WTC11 (cell line): ENCODE data around the gene SPHK2. TPM values are rescaled to one million over a fixed set of nuclear protein-coding genes. Genes with fewer than 3 reads are reported as not detected.

Source experiments
- ATAC-seq: fragments of 200-7000 bp; cut with Tn5 transposase; 2 replicates; pipeline ENCODE4 v1.10.0; 2021; ENCODE audit warnings: mild to moderate bottlenecking, moderate library complexity
- CTCF ChIA-PET: fragments of 300-600 bp; sonication (Branson Sonifier 250); formaldehyde crosslinking; loops from one replicate; lab custom pipeline; 2021; ENCODE audit warnings: antibody characterized with exemption; lab: Charles Lee
- POLR2A ChIA-PET: fragments of 350-600 bp; sonication (Branson Sonifier 250); formaldehyde crosslinking; loops from one replicate; lab custom pipeline; 2021; ENCODE audit warnings: antibody characterized with exemption; lab: Charles Lee
- DNase-seq: peaks from one replicate; pipeline ENCODE4 v3.0.0; 2021; ENCODE audit warnings: low spot score
- H3K27ac Mint-ChIP-seq: 2 replicates; pipeline ENCODE4 v1.8.0; 2021; ENCODE audit warnings: mixed read lengths
- H3K27me3 Mint-ChIP-seq: 2 replicates; pipeline ENCODE4 v1.8.0; 2021; ENCODE audit warnings: low read depth, mild to moderate bottlenecking, moderate library complexity, mixed read lengths
- H3K36me3 Mint-ChIP-seq: 2 replicates; pipeline ENCODE4 v1.8.0; 2021; ENCODE audit warnings: mixed read lengths
- H3K4me1 Mint-ChIP-seq: 2 replicates; pipeline ENCODE4 v1.8.0; 2022; ENCODE audit warnings: mixed read lengths
- H3K4me3 Mint-ChIP-seq: 2 replicates; pipeline ENCODE4 v1.8.0; 2021; ENCODE audit warnings: mild to moderate bottlenecking, moderate library complexity, mixed read lengths
- H3K9me3 Mint-ChIP-seq: 2 replicates; pipeline ENCODE4 v1.8.0; 2021; ENCODE audit warnings: mixed read lengths
- AFF4 ChIP-seq: sonication (generic); formaldehyde crosslinking; IDR thresholded peaks from 2 replicates; pipeline ENCODE4 v1.8.1; 2023; ENCODE audit warnings: mild to moderate bottlenecking, missing genetic modification reagents, borderline replicate concordance
- AR ChIP-seq: fragments of 250-450 bp; sonication (Bioruptor Pico); IDR thresholded peaks from 2 replicates; pipeline ENCODE4 v1.9.0; 2021; ENCODE audit warnings: mild to moderate bottlenecking
- ERG ChIP-seq: fragments of 250-450 bp; sonication (Bioruptor Pico); IDR thresholded peaks from 2 replicates; pipeline ENCODE4 v1.8.0; 2021; ENCODE audit warnings: mild to moderate bottlenecking
- ETV6 ChIP-seq: sonication (generic); formaldehyde crosslinking; IDR thresholded peaks from 2 replicates; pipeline ENCODE4 v1.8.1; 2022; ENCODE audit warnings: mild to moderate bottlenecking, missing genetic modification reagents
- FOXK1 ChIP-seq: sonication (generic); formaldehyde crosslinking; IDR thresholded peaks from 2 replicates; pipeline ENCODE4 v1.8.0; 2022; ENCODE audit warnings: mild to moderate bottlenecking, moderate library complexity, missing genetic modification reagents
- HMGA2 ChIP-seq: fragments of 250-450 bp; sonication (Bioruptor Pico); IDR thresholded peaks from 2 replicates; pipeline ENCODE4 v1.4.0; 2021; ENCODE audit warnings: mild to moderate bottlenecking, moderate library complexity
- JAZF1 ChIP-seq: fragments of 250-450 bp; sonication (Bioruptor Pico); IDR thresholded peaks from 2 replicates; pipeline ENCODE4 v1.9.0; 2021; ENCODE audit warnings: moderate library complexity, mild to moderate bottlenecking, inconsistent platforms
- RELA ChIP-seq: sonication (generic); formaldehyde crosslinking; IDR thresholded peaks from 2 replicates; pipeline ENCODE4 v1.8.1; 2022; ENCODE audit warnings: missing genetic modification reagents, mild to moderate bottlenecking, borderline replicate concordance
- SMAD4 ChIP-seq: sonication (generic); formaldehyde crosslinking; IDR thresholded peaks from 2 replicates; pipeline ENCODE4 v1.8.0; 2022; ENCODE audit warnings: mild to moderate bottlenecking, missing genetic modification reagents
- USF1 ChIP-seq: sonication (generic); formaldehyde crosslinking; IDR thresholded peaks from 2 replicates; pipeline ENCODE4 v1.8.0; 2022; ENCODE audit warnings: mild to moderate bottlenecking, missing genetic modification reagents
- total RNA-seq: library from RNA; stranded (reverse); gene quantifications from 3 replicates; pipeline ENCODE4 v1.2.3, GENCODE V29; 2021

Gene SPHK2
- total RNA-seq, 1 experiment from 2014 or later, result 64.6 TPM

- no peak for TF ChIP-seq AFF4 (CRISPR knock-in tag)
- no peak for TF ChIP-seq HMGA2 (CRISPR knock-in tag)
- no peak for TF ChIP-seq SMAD4
- no peak for TF ChIP-seq ERG
- TF ChIP-seq JAZF1 (CRISPR knock-in tag), result no peak
- no peak for TF ChIP-seq AR
Measured at GRCh38 chr19:48668332-48668731, 49.0 kb downstream of the SPHK2 start (continued).

- no peak for TF ChIP-seq USF1
- TF ChIP-seq FOXK1 (CRISPR knock-in tag), result no peak
- H3K27ac Mint-ChIP-seq, result no peak overlapping the region
- peaks cover 3% of the 10 kb centered on the region for H3K27me3 Mint-ChIP-seq
- no peaks in the 10 kb centered on the region for H3K36me3 Mint-ChIP-seq
- no peak for DNase-seq
- peaks cover 10% of the 10 kb centered on the region for H3K9me3 Mint-ChIP-seq
- CTCF ChIA-PET, result no interaction called here
- no peak for ATAC-seq
- H3K4me1 Mint-ChIP-seq, result peaks cover 6% of the 10 kb centered on the region
- POLR2A ChIA-PET, result no interaction called here
- no peak overlapping the region for H3K4me3 Mint-ChIP-seq
Measured at GRCh38 chr19:48668761-48669160, 49.5 kb downstream of the SPHK2 start.

GRCh38 chr19:48669903-48670668 is 50.8 kb downstream of the SPHK2 start:
- peaks cover 15% of the 10 kb centered on the region for H3K27me3 Mint-ChIP-seq
- DNase-seq, result no peak
- TF ChIP-seq ETV6 (CRISPR knock-in tag) (no peak), RELA (CRISPR knock-in tag) (0 out of 2 replicates have a peak, but pooled peaks have one; percentile 6)
- TF ChIP-seq, all 79 proteins: peak for 1
- Mint-ChIP-seq H3K4me1 (peaks cover 19% of the 10 kb centered on the region), H3K27ac (no peak overlapping the region), H3K36me3 (no peaks in the 10 kb centered on the region), H3K4me3 (no peak overlapping the region), H3K9me3 (peaks cover 10% of the 10 kb centered on the region)
- POLR2A ChIA-PET, result no interaction called here
- CTCF ChIA-PET, result interaction anchor here (1.3 kb wide), 1 partner anchor 24 kb away, joined by 3 read pairs; the partner anchor contains the start of gene CA11
- no peak for ATAC-seq
